NB4 (cell line): ENCODE data around the gene PHACTR1.

Experiments used
- DNase-seq: peaks from one replicate; pipeline ENCODE4 v3.0.0; 2010; ENCODE audit warnings: low read depth
- H3K4me3 ChIP-seq: one replicate; pipeline ENCODE4 v1.5.1; 2011; ENCODE audit warnings: mild to moderate bottlenecking, low read depth, low read length, moderate library complexity
- MYC ChIP-seq: IDR thresholded peaks from 2 replicates; pipeline ENCODE4 v1.6.1; 2011; ENCODE audit warnings: low read depth, low read length
- POLR2A ChIP-seq: IDR thresholded peaks from 2 replicates; pipeline ENCODE4 v1.6.1; 2011; ENCODE audit warnings: mild to moderate bottlenecking; ENCODE audit not compliant: insufficient read length; ENCODE audit errors: extremely low read depth
- TF ChIP-seq, protein P1 (sequence below): IDR thresholded peaks from 2 replicates; pipeline ENCODE4 v1.6.1; 2011; ENCODE audit warnings: low read depth, low read length
- TF ChIP-seq, protein P2 (sequence below): IDR thresholded peaks from one replicate; pipeline ENCODE4 v1.5.1; 2012; ENCODE audit warnings: low read depth, low read length

Gene PHACTR1

DNA sequence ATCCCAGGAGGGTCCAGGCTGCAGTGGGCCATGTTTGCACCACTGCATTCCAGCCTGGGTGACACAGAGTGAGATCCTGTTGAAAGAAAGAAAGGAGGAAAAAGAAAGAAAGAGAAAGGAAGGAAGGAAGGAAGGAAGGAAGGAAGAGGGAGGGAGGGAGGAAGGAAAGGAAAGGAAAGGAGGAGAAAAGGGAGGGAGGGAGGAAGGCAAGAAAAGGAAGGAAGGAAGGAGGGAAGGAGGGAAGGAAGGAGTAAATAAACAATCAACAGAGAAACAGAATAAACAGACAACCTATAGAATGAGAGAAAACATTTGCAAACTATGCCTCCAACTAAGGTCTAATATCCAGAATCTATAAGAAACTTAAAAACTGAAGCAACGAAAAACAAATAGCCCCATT, 11.6 kb upstream of the PHACTR1 start:
- no peak for DNase-seq
- TF ChIP-seq, protein P1, sequence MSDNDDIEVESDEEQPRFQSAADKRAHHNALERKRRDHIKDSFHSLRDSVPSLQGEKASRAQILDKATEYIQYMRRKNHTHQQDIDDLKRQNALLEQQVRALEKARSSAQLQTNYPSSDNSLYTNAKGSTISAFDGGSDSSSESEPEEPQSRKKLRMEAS = no peak
- TF ChIP-seq, protein P2, sequence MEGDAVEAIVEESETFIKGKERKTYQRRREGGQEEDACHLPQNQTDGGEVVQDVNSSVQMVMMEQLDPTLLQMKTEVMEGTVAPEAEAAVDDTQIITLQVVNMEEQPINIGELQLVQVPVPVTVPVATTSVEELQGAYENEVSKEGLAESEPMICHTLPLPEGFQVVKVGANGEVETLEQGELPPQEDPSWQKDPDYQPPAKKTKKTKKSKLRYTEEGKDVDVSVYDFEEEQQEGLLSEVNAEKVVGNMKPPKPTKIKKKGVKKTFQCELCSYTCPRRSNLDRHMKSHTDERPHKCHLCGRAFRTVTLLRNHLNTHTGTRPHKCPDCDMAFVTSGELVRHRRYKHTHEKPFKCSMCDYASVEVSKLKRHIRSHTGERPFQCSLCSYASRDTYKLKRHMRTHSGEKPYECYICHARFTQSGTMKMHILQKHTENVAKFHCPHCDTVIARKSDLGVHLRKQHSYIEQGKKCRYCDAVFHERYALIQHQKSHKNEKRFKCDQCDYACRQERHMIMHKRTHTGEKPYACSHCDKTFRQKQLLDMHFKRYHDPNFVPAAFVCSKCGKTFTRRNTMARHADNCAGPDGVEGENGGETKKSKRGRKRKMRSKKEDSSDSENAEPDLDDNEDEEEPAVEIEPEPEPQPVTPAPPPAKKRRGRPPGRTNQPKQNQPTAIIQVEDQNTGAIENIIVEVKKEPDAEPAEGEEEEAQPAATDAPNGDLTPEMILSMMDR = no peak
- TF ChIP-seq MYC (no peak), POLR2A (no peak)
- no peak overlapping the region for H3K4me3 ChIP-seq

DNA sequence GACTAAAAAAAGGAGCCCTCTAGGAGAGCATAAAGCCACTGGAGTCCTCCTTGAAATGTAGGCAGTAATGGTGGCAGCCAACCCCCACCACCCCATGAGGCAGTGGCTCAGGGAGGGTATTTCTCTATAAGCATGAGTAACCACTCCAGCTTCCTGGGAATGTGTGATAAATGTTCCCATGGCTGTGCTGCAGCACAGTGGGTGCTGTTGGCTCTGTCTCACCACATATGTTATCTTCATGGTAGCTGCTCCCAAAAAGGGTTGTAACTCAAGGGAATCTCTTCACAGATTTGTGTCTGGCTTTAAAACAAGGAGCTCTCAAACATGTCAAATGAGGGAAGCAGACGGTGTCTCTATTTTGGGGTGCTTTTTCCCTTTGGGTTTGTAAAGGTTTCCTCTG, 7.5 kb upstream of the PHACTR1 start:
- DNase-seq = no peak
- TF ChIP-seq, protein P2 = no peak
- no peak for TF ChIP-seq POLR2A
- TF ChIP-seq, protein P1 = no peak
- no peak for TF ChIP-seq MYC
- no peak overlapping the region for H3K4me3 ChIP-seq

DNA sequence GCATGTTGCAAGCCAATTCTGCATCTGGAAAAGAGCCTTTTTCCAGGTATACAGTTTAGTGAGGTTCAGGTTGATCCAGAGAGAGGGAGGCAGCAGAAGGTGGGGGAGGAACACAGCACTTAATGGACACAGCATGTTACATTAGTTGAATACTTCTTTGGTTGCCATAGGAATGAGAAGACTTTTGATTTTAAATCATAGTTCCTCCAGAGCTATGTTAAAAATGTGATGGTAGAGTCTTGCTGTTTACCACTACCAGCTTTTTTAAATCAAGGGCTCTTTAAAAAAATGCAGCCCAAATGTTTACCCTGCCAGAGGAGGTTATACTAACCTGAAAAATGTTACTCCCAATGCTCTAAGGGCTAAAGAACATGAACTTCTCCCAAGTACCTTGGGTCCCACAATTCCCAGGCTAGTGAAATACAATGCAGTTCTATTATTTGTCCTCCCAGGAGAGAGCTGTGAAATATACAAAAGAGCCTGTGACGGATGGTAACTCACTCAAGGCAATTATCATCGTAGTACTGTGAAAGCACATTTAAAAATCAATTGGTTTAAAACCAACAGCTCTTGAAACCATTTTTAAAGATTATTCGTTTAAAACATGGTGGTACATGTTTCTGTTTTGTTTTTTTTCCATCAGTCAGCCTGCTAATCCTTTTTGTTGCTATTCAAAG, 6.9 kb upstream of the PHACTR1 start:
- H3K4me3 ChIP-seq = no peak overlapping the region
- DNase-seq = no peak
- TF ChIP-seq, protein P2 = no peak
- TF ChIP-seq POLR2A (no peak), MYC (no peak)
- TF ChIP-seq, protein P1 = no peak

DNA sequence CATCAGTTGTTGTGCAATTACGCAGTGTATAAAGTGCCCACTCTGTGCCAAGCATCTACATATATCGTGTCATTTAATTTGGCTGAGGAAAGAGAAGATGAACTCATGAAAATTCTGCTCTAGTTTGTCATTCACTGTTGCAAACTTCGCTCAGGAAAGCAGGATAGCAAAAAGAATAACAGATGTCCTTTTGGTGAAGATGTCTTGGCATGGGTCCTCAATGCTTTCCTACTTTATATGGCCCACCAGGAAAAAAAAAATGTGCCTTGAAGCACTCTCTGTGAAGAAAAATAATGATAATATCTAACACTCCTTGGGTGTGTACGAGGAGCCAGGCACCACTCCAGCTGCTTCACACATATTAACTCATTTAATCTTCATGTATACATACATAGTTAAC, 5.6 kb upstream of the PHACTR1 start:
- no peak for DNase-seq
- no peak overlapping the region for H3K4me3 ChIP-seq
- no peak for TF ChIP-seq MYC
- TF ChIP-seq, protein P2 = no peak
- TF ChIP-seq POLR2A = no peak
- TF ChIP-seq, protein P1 = no peak

DNA sequence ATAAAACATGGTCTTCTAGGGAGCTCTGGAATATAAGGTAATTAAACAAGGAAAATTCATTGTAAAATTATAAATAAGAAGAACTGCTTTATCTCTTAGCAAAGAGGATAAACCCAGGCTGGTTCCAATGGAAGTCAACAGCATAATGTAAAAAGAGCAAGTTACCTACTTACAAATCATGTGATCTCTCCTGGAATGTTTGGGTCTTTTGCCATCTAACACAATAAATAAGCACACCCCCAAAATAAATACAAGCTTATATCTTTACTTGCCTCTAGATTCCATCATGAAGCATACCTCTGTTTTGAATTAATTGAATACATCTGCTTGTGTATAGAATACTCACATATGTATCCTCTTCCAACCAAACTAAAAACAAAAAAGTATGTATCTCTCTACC, 2.5 kb upstream of the PHACTR1 start:
- DNase-seq = no peak
- TF ChIP-seq, protein P2 = no peak
- TF ChIP-seq POLR2A (no peak), MYC (no peak)
- TF ChIP-seq, protein P1 = no peak
- H3K4me3 ChIP-seq = no peak overlapping the region
